Subcutaneous adipose tissue (tissue), 4 donors: ENCODE measurements around the gene MAST4. TPM values are rescaled to one million over a fixed set of nuclear protein-coding genes. Genes with fewer than 3 reads are reported as not detected.

Source experiments
- total RNA-seq, 4 donors: library from RNA; depleted of rRNA; stranded (reverse); fragments of >200 nt; gene quantifications; one replicate each; pipeline ENCODE4 v1.1.0, GENCODE V29; 2016
- TF ChIP-seq, protein P1 (sequence below): fragments of 450-650 bp; IDR thresholded peaks from one replicate; pipeline ENCODE4 v1.5.1; 2016; ENCODE audit warnings: low read depth, mild to moderate bottlenecking, control low read depth, antibody characterized with exemption, moderate library complexity

Gene MAST4
- total RNA-seq, 4 donors from 2014 or later: 35.2 to 60.7 (median 52.9) TPM

DNA sequence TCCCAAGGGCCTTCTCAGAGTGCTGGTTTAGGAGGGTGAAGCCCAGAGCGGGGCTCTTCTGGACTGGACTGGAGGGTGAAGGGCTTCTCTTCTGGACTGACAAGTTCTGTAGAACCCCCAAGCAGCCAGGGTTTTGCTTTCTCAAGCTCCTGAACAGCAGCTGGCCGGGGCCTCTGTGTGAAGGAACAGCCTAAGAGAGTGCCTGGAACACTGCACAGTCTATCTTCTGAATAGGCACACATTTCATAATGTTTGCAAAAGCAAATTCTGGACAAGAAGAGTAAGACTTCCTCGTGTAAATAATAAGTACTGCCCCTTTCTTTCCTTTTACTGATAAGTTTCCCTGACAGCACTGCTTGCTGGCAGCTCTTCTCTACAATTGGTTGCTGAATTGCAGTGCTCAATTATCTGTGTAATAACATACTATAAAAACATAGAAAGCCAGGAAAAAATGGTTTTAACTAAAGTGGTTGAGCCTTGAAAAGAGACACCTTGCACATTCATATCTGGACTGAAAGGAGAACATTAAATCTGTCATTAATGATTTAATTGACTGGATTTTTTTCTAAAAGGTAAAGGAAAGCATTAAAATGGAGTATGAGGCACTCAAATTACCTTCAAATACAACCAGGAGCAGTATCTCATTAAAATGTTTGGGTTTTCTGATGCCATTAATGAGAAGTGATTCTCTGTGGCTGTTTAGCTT, 20.5 kb downstream of the MAST4 start:
- TF ChIP-seq, protein P1, sequence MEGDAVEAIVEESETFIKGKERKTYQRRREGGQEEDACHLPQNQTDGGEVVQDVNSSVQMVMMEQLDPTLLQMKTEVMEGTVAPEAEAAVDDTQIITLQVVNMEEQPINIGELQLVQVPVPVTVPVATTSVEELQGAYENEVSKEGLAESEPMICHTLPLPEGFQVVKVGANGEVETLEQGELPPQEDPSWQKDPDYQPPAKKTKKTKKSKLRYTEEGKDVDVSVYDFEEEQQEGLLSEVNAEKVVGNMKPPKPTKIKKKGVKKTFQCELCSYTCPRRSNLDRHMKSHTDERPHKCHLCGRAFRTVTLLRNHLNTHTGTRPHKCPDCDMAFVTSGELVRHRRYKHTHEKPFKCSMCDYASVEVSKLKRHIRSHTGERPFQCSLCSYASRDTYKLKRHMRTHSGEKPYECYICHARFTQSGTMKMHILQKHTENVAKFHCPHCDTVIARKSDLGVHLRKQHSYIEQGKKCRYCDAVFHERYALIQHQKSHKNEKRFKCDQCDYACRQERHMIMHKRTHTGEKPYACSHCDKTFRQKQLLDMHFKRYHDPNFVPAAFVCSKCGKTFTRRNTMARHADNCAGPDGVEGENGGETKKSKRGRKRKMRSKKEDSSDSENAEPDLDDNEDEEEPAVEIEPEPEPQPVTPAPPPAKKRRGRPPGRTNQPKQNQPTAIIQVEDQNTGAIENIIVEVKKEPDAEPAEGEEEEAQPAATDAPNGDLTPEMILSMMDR: no peak

DNA sequence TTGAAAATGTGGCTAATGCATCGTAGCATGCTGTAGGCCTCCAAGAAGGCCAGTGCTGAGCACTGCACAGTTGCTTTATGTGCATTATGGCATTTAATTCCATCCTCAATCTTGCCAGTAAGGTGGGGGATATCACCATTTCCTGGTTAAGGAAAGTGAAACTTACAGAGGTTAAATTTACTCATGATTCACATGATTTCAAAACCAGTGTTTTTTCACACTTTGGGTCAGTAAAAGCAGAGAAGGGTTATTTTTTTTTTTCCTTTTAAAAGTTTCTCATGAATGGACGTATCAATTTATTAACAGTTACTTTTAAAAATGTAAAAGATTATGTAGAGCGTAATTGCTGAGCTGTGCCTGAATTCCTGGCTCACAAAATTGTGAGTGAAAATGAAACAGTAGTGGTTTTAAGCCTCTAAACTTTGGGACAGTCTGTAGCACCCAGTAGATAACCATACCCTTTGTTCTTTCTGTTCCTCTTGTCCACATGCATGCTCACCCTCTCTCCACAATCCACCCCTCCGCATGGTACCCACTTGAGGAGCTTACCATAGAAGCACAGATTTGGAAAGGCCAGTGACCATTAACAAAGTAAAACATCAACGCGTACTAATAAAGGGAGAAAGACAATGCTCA, 21.2 kb downstream of the MAST4 start:
- TF ChIP-seq, protein P1: no peak

- TF ChIP-seq, protein P1: no peak
These were observed 22.0 kb downstream of the MAST4 start for GRCh38 chr5:66617991-66618768.

- TF ChIP-seq, protein P1: no peak
These were observed 24.5 kb downstream of the MAST4 start for GRCh38 chr5:66620711-66621110.

DNA sequence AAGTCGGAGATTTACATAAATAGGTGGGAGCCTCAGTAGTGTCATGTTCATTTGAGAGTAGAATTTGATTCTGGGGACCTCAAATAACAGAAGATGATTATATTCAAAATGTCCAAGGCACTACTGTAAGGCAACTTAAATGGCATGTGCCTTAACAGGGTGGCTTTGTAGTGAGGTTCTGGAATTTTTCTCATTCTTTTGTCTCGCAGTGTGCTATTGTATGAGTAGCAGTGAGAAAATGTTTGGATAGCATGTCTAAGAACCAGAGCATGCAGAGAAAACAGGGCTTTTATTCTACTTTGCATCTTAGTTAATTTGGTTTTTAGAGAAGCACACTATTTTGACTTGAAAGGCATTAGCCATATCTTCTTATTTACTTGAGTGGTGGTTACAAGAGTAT, 25.0 kb downstream of the MAST4 start:
- TF ChIP-seq, protein P1: no peak

GRCh38 chr5:66621736-66622135, 25.5 kb downstream of the MAST4 start:
- TF ChIP-seq, protein P1: no peak

- TF ChIP-seq, protein P1: no peak
These were observed 32.4 kb downstream of the MAST4 start for GRCh38 chr5:66628561-66628960.
